Endodermal cell (in vitro differentiated cells): Measurements from ENCODE around the gene FAM3D. TPM values are rescaled to one million over a fixed set of nuclear protein-coding genes. Genes with fewer than 3 reads are reported as not detected.
"Not testable (repeated sequence)": the region's sequence is repeated elsewhere in the genome, so short reads cannot be mapped to it uniquely, and the experiment has no call there.

Experiments used
- DNase-seq: peaks from one replicate; pipeline ENCODE4 v3.0.0-alpha.2; 2017
- H3K27ac ChIP-seq: 2 replicates; pipeline ENCODE4 v1.5.1; 2013; ENCODE audit warnings: mild to moderate bottlenecking, low read depth, low read length, moderate library complexity
- H3K27me3 ChIP-seq: 2 replicates; pipeline ENCODE4 v1.6.1; 2013; ENCODE audit warnings: mild to moderate bottlenecking, low read length, moderate library complexity; ENCODE audit not compliant: insufficient read depth, control insufficient read depth, poor library complexity, severe bottlenecking
- H3K36me3 ChIP-seq: 2 replicates; pipeline ENCODE4 v1.7.0; 2013; ENCODE audit warnings: mild to moderate bottlenecking, low read length, moderate library complexity; ENCODE audit not compliant: control insufficient read depth, insufficient read depth
- H3K4me1 ChIP-seq: one replicate; pipeline ENCODE4 v1.7.0; 2013; ENCODE audit warnings: low read length; ENCODE audit not compliant: control insufficient read depth, insufficient read depth
- H3K4me3 ChIP-seq: 2 replicates; pipeline ENCODE4 v1.5.1; 2013; ENCODE audit warnings: mild to moderate bottlenecking, low read length, moderate library complexity
- H3K9ac ChIP-seq: 2 replicates; pipeline ENCODE4 v1.6.1; 2013; ENCODE audit warnings: mild to moderate bottlenecking, low read length, moderate library complexity; ENCODE audit not compliant: poor library complexity, severe bottlenecking; ENCODE audit errors: extremely low read depth
- H3K9me3 ChIP-seq: 2 replicates; pipeline ENCODE4 v1.6.1; 2013; ENCODE audit warnings: mild to moderate bottlenecking, low read length, moderate library complexity; ENCODE audit not compliant: control insufficient read depth
- H3K27ac Mint-ChIP-seq: 2 replicates; pipeline ENCODE4 v1.8.0; 2020; ENCODE audit warnings: mixed read lengths
- H3K27me3 Mint-ChIP-seq: 2 replicates; pipeline ENCODE4 v1.8.0; 2021; ENCODE audit warnings: mild to moderate bottlenecking, mixed read lengths; ENCODE audit not compliant: insufficient read depth
- H3K36me3 Mint-ChIP-seq: 2 replicates; pipeline ENCODE4 v1.8.0; 2020; ENCODE audit warnings: low read depth, mixed read lengths
- H3K4me1 Mint-ChIP-seq: 2 replicates; pipeline ENCODE4 v1.8.0; 2020; ENCODE audit warnings: mixed read lengths
- H3K4me3 Mint-ChIP-seq: 2 replicates; pipeline ENCODE4 v1.8.0; 2020; ENCODE audit warnings: mild to moderate bottlenecking, moderate library complexity, mixed read lengths
- H3K9me3 Mint-ChIP-seq: 2 replicates; pipeline ENCODE4 v1.8.0; 2020; ENCODE audit warnings: mild to moderate bottlenecking, mixed read lengths
- CTCF ChIP-seq: fragments of 200-600 bp; sonication (generic); conservative IDR thresholded peaks from 2 replicates; pipeline ENCODE4 v1.5.0; 2021; ENCODE audit warnings: antibody characterized with exemption, mild to moderate bottlenecking
- whole genome bisulfite sequencing, 2 experiments: methylation state at CpG; one replicate each; pipeline versions ENCODE4 v1.1.5 to v1.1.7; 2013; ENCODE audit warnings: missing lambda C conversion rate in 2 of 2, mixed read lengths in 1 of 2; ENCODE audit not compliant: insufficient coverage in 1 of 2, insufficient read length in 1 of 2; 5-methylcytosine and 5-hydroxymethylcytosine counted together
- total RNA-seq, 2 donors: library from RNA; stranded (reverse); fragmentation: NEBNext Ultra II Directional in 1 of 2; extraction: Animal tissue kit (Norgen Biotek cat#: 25700) in 1 of 2; gene quantifications; 2 replicates in 1 of 2; 3 replicates in 1 of 2; pipeline ENCODE4 v1.2.1, GENCODE V29; 2021

Gene FAM3D
- total RNA-seq, 2 donors from 2014 or later = not detected

DNA sequence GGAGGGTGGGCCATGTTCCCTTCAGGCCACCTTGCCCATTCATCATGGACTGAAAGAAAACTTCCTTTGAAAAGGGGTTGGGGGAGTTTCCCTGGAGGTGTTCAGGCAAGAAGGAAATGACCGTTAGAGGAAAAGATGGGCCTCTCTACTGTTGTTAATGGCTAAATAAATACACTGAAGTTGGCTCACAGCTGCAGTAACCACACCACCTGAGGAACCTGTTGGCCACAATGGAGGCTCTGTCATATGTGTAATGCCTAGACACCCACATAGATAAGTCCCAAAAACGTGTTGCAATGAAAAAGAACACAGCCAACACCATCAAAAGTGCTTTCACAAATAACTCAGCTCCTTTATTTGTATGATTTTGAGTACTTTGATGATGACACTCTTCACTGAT is 38.2 kb upstream of the FAM3D start:
- Histone ChIP-seq H3K9me3 (no peaks in the 10 kb centered on the region), H3K4me1 (no peaks in the 10 kb centered on the region), H3K4me3 (no peak overlapping the region), H3K27me3 (peaks cover 4% of the 10 kb centered on the region), H3K27ac (no peak overlapping the region), H3K36me3 (no peaks in the 10 kb centered on the region), H3K9ac (no peak overlapping the region)
- H3K27ac Mint-ChIP-seq = no peak overlapping the region
- H3K4me1 Mint-ChIP-seq = no peaks in the 10 kb centered on the region
- WGBS, 2 experiments = 67 to 88% methylated on average over 1 to 2 of the region's 2 CpGs
- no peak for TF ChIP-seq CTCF
- no peak for DNase-seq
- no peak overlapping the region for H3K4me3 Mint-ChIP-seq
- H3K36me3 Mint-ChIP-seq = no peaks in the 10 kb centered on the region
- H3K27me3 Mint-ChIP-seq = peaks cover 3% of the 10 kb centered on the region
- no peaks in the 10 kb centered on the region for H3K9me3 Mint-ChIP-seq

DNA sequence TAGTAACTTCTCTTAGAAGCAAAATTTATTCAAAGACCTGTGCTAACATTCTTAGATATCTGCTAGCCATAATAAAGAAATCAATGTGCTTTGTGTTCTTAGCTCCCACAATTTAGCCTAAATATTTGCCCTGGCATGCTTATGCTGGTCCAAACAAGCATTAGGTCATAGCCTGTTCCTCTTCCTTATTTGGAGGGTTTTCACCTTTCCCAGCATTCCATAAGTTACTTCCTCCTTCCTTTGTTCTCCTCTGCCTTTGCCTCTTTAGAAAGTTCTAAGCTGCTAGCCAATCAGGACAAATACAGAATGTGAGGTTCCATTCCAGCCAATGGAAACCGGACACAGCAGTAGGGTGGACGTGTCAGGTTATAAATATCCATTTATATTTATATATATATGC is 37.7 kb upstream of the FAM3D start:
- H3K9me3 Mint-ChIP-seq, H3K4me1 ChIP-seq: not testable (repeated sequence)

GRCh38 chr3:58698246-58698645 is 31.7 kb upstream of the FAM3D start:
- Mint-ChIP-seq H3K9me3 (peaks cover 28% of the 10 kb centered on the region), H3K36me3 (no peaks in the 10 kb centered on the region), H3K27ac (no peak overlapping the region), H3K4me1 (no peaks in the 10 kb centered on the region), H3K4me3 (no peak overlapping the region), H3K27me3 (peaks cover 7% of the 10 kb centered on the region)
- no peak for DNase-seq
- Histone ChIP-seq H3K27me3 (peaks cover 4% of the 10 kb centered on the region), H3K4me3 (no peak overlapping the region), H3K9me3 (peaks cover 16% of the 10 kb centered on the region), H3K36me3 (no peaks in the 10 kb centered on the region), H3K27ac (no peak overlapping the region), H3K9ac (no peak overlapping the region), H3K4me1 (no peaks in the 10 kb centered on the region)
- TF ChIP-seq CTCF = no peak

More for the DNA sequence above, 37.7 kb upstream of the FAM3D start:
- not testable (repeated sequence) for H3K4me3 Mint-ChIP-seq, H3K36me3 Mint-ChIP-seq, H3K4me1 Mint-ChIP-seq, H3K27me3 Mint-ChIP-seq, DNase-seq, H3K27ac ChIP-seq, H3K9ac ChIP-seq, H3K36me3 ChIP-seq, H3K27me3 ChIP-seq, H3K9me3 ChIP-seq, H3K4me3 ChIP-seq, H3K27ac Mint-ChIP-seq
- no CpG with 5 or more reads among the region's 2 CpGs for WGBS, 2 experiments

DNA sequence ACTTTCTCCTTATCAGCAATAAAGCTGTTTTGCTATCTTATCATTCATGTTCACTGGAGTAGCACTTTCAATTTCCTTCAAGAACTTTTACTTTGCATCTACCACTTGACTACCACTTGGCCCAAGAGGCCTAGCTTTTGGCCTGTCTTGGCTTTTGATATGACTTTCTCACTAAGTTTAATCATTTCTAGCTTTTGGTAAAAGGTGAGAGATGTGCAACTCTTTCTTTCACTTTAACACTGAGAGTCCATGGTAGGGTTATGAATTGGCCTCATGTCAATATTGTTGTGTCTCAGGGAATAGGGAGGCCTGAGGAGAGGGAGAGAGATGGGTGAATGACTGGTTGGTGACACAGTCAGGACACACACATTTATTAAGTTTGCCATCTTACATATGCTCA is 31.0 kb upstream of the FAM3D start:
- Mint-ChIP-seq H3K36me3 (no peaks in the 10 kb centered on the region), H3K27ac (no peak overlapping the region), H3K27me3 (peaks cover 7% of the 10 kb centered on the region), H3K9me3 (peaks cover 34% of the 10 kb centered on the region), H3K4me3 (no peak overlapping the region), H3K4me1 (no peaks in the 10 kb centered on the region)
- no peak for DNase-seq
- no peak overlapping the region for H3K27ac ChIP-seq
- peaks cover 22% of the 10 kb centered on the region for H3K9me3 ChIP-seq
- no peak overlapping the region for H3K9ac ChIP-seq
- H3K36me3 ChIP-seq = no peaks in the 10 kb centered on the region
- H3K27me3 ChIP-seq = peaks cover 4% of the 10 kb centered on the region
- H3K4me3 ChIP-seq = no peak overlapping the region
- TF ChIP-seq CTCF = no peak
- no peaks in the 10 kb centered on the region for H3K4me1 ChIP-seq

DNA sequence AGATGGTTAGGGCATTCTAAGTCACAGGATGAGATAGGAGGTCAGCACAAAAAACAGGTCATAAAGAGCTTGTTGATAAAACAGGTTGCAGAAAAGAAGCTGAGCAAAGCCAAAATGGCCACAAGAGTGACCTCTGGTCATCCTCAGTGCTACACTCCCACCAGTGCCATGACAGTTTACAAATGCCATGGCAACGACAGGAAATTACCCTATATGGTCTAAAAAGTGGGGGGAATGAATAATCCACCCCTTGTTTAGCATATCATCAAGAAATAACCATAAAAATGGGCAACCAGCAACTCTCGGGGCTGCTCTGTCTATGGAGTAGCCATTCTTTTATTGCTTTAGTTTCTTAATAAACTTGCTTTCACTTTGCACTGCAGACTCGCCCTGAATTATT is 30.2 kb upstream of the FAM3D start:
- not testable (repeated sequence) for H3K9ac ChIP-seq, H3K27ac ChIP-seq, H3K4me1 Mint-ChIP-seq, H3K4me1 ChIP-seq, H3K4me3 ChIP-seq, H3K27me3 Mint-ChIP-seq, H3K36me3 Mint-ChIP-seq, H3K36me3 ChIP-seq, H3K4me3 Mint-ChIP-seq, H3K27ac Mint-ChIP-seq, DNase-seq, H3K27me3 ChIP-seq
- 77 to 100% methylated on average over 2 to 3 of the region's 3 CpGs for WGBS, 2 experiments
- H3K9me3 ChIP-seq = peaks cover 24% of the 10 kb centered on the region
- peaks cover 40% of the 10 kb centered on the region for H3K9me3 Mint-ChIP-seq
